GM12873 (cell line): ENCODE measurements around the gene WFIKKN1.

ENCODE experiments used
- TF ChIP-seq, protein P1 (sequence below): IDR thresholded peaks from 2 replicates; pipeline ENCODE4 v1.5.1; 2012; ENCODE audit warnings: low read depth, mild to moderate bottlenecking, moderate library complexity, low read length, control low read depth; ENCODE audit not compliant: insufficient read depth; ENCODE audit errors: missing control alignments

Gene WFIKKN1

GRCh38 chr16:609984-610383, 20.8 kb upstream of the WFIKKN1 start:
- TF ChIP-seq, protein P1, sequence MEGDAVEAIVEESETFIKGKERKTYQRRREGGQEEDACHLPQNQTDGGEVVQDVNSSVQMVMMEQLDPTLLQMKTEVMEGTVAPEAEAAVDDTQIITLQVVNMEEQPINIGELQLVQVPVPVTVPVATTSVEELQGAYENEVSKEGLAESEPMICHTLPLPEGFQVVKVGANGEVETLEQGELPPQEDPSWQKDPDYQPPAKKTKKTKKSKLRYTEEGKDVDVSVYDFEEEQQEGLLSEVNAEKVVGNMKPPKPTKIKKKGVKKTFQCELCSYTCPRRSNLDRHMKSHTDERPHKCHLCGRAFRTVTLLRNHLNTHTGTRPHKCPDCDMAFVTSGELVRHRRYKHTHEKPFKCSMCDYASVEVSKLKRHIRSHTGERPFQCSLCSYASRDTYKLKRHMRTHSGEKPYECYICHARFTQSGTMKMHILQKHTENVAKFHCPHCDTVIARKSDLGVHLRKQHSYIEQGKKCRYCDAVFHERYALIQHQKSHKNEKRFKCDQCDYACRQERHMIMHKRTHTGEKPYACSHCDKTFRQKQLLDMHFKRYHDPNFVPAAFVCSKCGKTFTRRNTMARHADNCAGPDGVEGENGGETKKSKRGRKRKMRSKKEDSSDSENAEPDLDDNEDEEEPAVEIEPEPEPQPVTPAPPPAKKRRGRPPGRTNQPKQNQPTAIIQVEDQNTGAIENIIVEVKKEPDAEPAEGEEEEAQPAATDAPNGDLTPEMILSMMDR = no peak

GRCh38 chr16:610513-611381, 20.0 kb upstream of the WFIKKN1 start:
- TF ChIP-seq, protein P1 = peak; percentile 64

GRCh38 chr16:615122-615521, 15.7 kb upstream of the WFIKKN1 start:
- TF ChIP-seq, protein P1 = no peak

DNA sequence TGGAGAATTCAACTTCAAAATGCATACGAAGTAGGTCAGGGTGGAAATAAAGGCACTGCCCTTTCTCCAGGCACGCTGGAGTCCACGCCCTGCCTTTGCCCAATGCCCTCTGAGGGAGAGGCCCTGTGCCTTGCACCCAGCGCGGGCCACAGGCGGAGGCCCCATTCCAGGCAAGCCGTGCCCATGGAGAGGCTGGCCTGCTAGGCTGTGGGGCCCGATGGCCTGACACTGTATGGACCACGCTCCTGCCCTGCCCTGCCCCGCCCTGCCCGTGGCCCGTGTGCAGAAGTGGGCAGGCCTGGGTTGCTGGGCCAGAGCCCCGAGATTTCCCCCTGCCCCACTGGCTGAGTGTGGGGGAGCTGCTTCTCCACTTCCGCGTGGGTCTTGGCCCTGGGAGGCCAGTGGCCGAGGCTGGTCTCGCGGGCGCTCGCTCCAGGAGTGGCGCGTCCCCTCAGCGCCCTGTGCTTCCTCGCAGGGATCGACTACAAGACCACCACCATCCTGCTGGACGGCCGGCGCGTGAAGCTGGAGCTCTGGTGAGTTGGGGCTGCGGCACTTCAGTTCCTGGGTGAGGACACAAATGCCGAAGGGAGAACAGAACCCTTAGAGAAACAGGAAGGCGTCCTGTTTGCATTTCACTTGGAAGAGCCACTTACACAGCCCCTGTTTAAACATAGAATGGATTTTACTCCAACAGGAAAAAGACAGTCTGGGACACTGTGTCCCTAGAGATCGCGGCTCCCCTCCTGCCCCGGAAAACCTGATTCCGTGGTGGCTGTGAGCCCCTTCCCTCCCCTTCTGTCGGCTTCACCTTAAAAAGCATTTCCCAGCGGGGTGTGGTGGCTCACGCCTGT, 13.8 kb upstream of the WFIKKN1 start:
- TF ChIP-seq, protein P1 = no peak

DNA sequence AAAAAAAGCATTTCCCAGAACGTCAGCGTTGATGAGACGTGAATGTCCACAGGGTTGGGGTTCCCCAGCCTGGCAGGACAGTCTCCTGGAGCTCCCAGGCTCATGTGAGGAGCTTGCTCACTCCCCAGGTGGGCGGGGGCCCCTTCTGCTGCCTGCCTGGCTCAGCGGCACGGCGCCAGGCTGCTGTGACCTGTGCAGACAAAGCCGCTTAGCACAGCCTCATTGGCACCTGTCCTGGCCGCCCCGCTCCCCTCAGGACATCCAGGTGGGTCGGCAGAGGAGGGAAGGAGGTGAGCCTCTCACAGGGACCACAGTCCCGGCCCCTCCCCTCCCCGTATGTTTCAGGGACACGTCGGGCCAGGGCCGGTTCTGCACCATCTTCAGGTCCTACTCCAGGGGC, 12.9 kb upstream of the WFIKKN1 start:
- TF ChIP-seq, protein P1 = no peak

- TF ChIP-seq, protein P1 = no peak
Measured at GRCh38 chr16:619476-620100, 11.2 kb upstream of the WFIKKN1 start.

- TF ChIP-seq, protein P1 = no peak
Measured at GRCh38 chr16:620700-621525, 9.9 kb upstream of the WFIKKN1 start.
